H1 (cell line): ENCODE measurements around the gene SS18. TPM values are rescaled to one million over a fixed set of nuclear protein-coding genes. Genes with fewer than 3 reads are reported as not detected.
A peak's percentile ranks its signal among the peaks of the same experiment; 100 is the strongest.

Experiments used
- CTCF ChIA-PET: fragments of 300-600 bp; sonication (Branson Sonifier 250); formaldehyde crosslinking; loops from one replicate; lab custom pipeline; 2021; ENCODE audit not compliant: partially characterized antibody; lab: Charles Lee
- POLR2A ChIA-PET: fragments of 300-600 bp; sonication (Branson Sonifier 250); formaldehyde crosslinking; loops from one replicate; lab custom pipeline; 2021; ENCODE audit warnings: inconsistent platforms; ENCODE audit not compliant: partially characterized antibody; lab: Charles Lee
- DNase-seq, 2 experiments: peaks; one replicate each; pipeline versions ENCODE4 v3.0.0 to v3.0.0-alpha.2; 2010 to 2022; ENCODE audit warnings: low spot score in 2 of 2, low read depth in 1 of 2, mixed read lengths in 1 of 2
- FAIRE-seq: peaks from 2 replicates; lab custom pipeline; 2011; peaks lifted over from hg19 to GRCh38; lab: Jason Lieb, UNC
- H2AFZ ChIP-seq: 2 replicates; pipeline ENCODE4 v1.8.1; 2012; ENCODE audit warnings: low read length, inconsistent platforms
- H2AK5ac ChIP-seq: 2 replicates; pipeline ENCODE4 v1.6.1; 2013; ENCODE audit warnings: low read depth, low read length
- H2BK120ac ChIP-seq: replicated peaks from 2 replicates; pipeline ENCODE3; 2013; ENCODE audit warnings: low read depth, low read length, inconsistent platforms
- H2BK12ac ChIP-seq: 2 replicates; pipeline ENCODE4 v1.6.1; 2013; ENCODE audit warnings: low read depth, low read length
- H2BK15ac ChIP-seq: 2 replicates; pipeline ENCODE4 v1.6.1; 2013; ENCODE audit warnings: low read length
- H2BK20ac ChIP-seq: 2 replicates; pipeline ENCODE4 v1.6.1; 2013; ENCODE audit warnings: low read length
- H2BK5ac ChIP-seq: 2 replicates; pipeline ENCODE4 v1.6.1; 2013; ENCODE audit warnings: low read depth, low read length
- H3K14ac ChIP-seq: 2 replicates; pipeline ENCODE4 v1.6.1; 2013; ENCODE audit warnings: inconsistent platforms; ENCODE audit not compliant: insufficient read length
- H3K18ac ChIP-seq: 2 replicates; pipeline ENCODE4 v1.6.1; 2013; ENCODE audit warnings: low read length; ENCODE audit errors: extremely low read depth
- H3K23ac ChIP-seq: 2 replicates; pipeline ENCODE4 v1.6.1; 2013; ENCODE audit warnings: inconsistent platforms; ENCODE audit not compliant: insufficient read length
- H3K23me2 ChIP-seq: 2 replicates; pipeline ENCODE4 v1.6.1; 2013; ENCODE audit warnings: low read depth, low read length
- H3K27ac ChIP-seq: 2 replicates; pipeline ENCODE4 v1.6.1; 2011; ENCODE audit warnings: low read depth, low read length, inconsistent platforms
- H3K27me3 ChIP-seq, 4 experiments: replicated peaks in 1 of 4; 1 replicate in 1 of 4; 2 replicates in 3 of 4; pipeline versions ENCODE4 v1.6.1 to v1.8.1; 2011 to 2013; ENCODE audit warnings: low read length in 3 of 4, mild to moderate bottlenecking in 3 of 4, inconsistent platforms in 2 of 4, mixed read lengths in 2 of 4, moderate library complexity in 1 of 4; ENCODE audit not compliant: control insufficient read depth in 3 of 4, insufficient read depth in 3 of 4; ENCODE audit errors: extremely low read depth in 1 of 4
- H3K36me3 ChIP-seq, 4 experiments: 2 replicates each; pipeline versions ENCODE4 v1.6.1 to v1.8.1; 2011 to 2013; ENCODE audit warnings: mild to moderate bottlenecking in 4 of 4, low read length in 3 of 4, moderate library complexity in 2 of 4, control low read depth in 1 of 4, inconsistent platforms in 1 of 4; ENCODE audit not compliant: insufficient read depth in 4 of 4, control insufficient read depth in 2 of 4
- H3K4ac ChIP-seq: replicated peaks from 2 replicates; pipeline ENCODE3; 2013; ENCODE audit warnings: low read length, low read depth, mixed read lengths, inconsistent platforms; ENCODE audit not compliant: insufficient read length
- H3K4me1 ChIP-seq, 4 experiments: replicated peaks in 1 of 4; 1 replicate in 1 of 4; 2 replicates in 3 of 4; pipeline versions ENCODE4 v1.6.1 to v1.8.1; 2011 to 2013; ENCODE audit warnings: low read length in 3 of 4, inconsistent platforms in 2 of 4, mixed read lengths in 1 of 4; ENCODE audit not compliant: insufficient read depth in 4 of 4, control insufficient read depth in 3 of 4
- H3K4me2 ChIP-seq, 2 experiments: 2 replicates each; pipeline versions ENCODE4 v1.6.1 to v1.8.1; 2011 to 2013; ENCODE audit warnings: low read depth in 2 of 2, low read length in 2 of 2, control low read depth in 1 of 2, inconsistent platforms in 1 of 2, mild to moderate bottlenecking in 1 of 2; ENCODE audit not compliant: insufficient read depth in 1 of 2
- H3K4me3 ChIP-seq, 4 experiments: fragments of 200-600, 300-600 bp in 1 of 4; sonication (generic), shearing (Covaris generic), sonication (Bioruptor Twin) in 1 of 4; 2 replicates each; pipeline versions ENCODE4 v1.5.1 to v1.8.1; 2011 to 2016; ENCODE audit warnings: low read length in 4 of 4, low read depth in 3 of 4, control low read depth in 2 of 4, inconsistent platforms in 2 of 4, mild to moderate bottlenecking in 2 of 4, mixed read lengths in 1 of 4, moderate library complexity in 1 of 4; ENCODE audit not compliant: insufficient read depth in 2 of 4; ENCODE audit errors: extremely low read depth in 1 of 4
- H3K56ac ChIP-seq: replicated peaks from 2 replicates; pipeline ENCODE3; 2013; ENCODE audit warnings: low read depth, mild to moderate bottlenecking, mixed read lengths, low read length, inconsistent platforms; ENCODE audit not compliant: insufficient read length
- H3K79me1 ChIP-seq: 2 replicates; pipeline ENCODE4 v1.6.1; 2013; ENCODE audit warnings: low read depth, low read length, control low read depth
- H3K79me2 ChIP-seq, 2 experiments: 2 replicates each; pipeline versions ENCODE4 v1.6.1 to v1.8.1; 2012 to 2013; ENCODE audit warnings: low read length in 2 of 2, mild to moderate bottlenecking in 2 of 2, inconsistent platforms in 1 of 2; ENCODE audit not compliant: insufficient read depth in 2 of 2, control insufficient read depth in 1 of 2
- H3K9ac ChIP-seq, 4 experiments: replicated peaks in 1 of 4; 1 replicate in 1 of 4; 2 replicates in 3 of 4; pipeline versions ENCODE4 v1.6.1 to v1.8.1; 2011 to 2013; ENCODE audit warnings: low read depth in 3 of 4, low read length in 3 of 4, control low read depth in 2 of 4, mild to moderate bottlenecking in 2 of 4, moderate library complexity in 2 of 4, inconsistent platforms in 1 of 4; ENCODE audit errors: extremely low read depth in 1 of 4
- H3K9me3 ChIP-seq, 2 experiments: 2 replicates each; pipeline versions ENCODE4 v1.6.1 to v1.8.1; 2012 to 2013; ENCODE audit warnings: mild to moderate bottlenecking in 2 of 2, moderate library complexity in 2 of 2, control low read depth in 1 of 2, inconsistent platforms in 1 of 2, low read depth in 1 of 2, low read length in 1 of 2, mixed read lengths in 1 of 2; ENCODE audit not compliant: insufficient read depth in 2 of 2
- H4K20me1 ChIP-seq, 2 experiments: replicated peaks in 1 of 2; 2 replicates each; pipeline versions ENCODE3 to v1.8.1; 2011 to 2013; ENCODE audit warnings: inconsistent platforms in 2 of 2, low read length in 2 of 2, mild to moderate bottlenecking in 1 of 2; ENCODE audit not compliant: insufficient read depth in 2 of 2, control insufficient read depth in 1 of 2
- H4K5ac ChIP-seq: 2 replicates; pipeline ENCODE4 v1.6.1; 2013; ENCODE audit warnings: low read length, low read depth, mixed read lengths, inconsistent platforms; ENCODE audit not compliant: insufficient read length
- H4K8ac ChIP-seq: 2 replicates; pipeline ENCODE4 v1.8.0; 2013; ENCODE audit warnings: mild to moderate bottlenecking, moderate library complexity, low read length, inconsistent platforms; ENCODE audit not compliant: insufficient read depth; ENCODE audit errors: extremely low read depth
- H4K91ac ChIP-seq: replicated peaks from 2 replicates; pipeline ENCODE3; 2013; ENCODE audit warnings: low read length, mixed read lengths, inconsistent platforms; ENCODE audit not compliant: insufficient read length
- CTBP2 ChIP-seq: IDR thresholded peaks from 2 replicates; pipeline ENCODE4 v1.7.0; 2011; ENCODE audit warnings: borderline replicate concordance, mild to moderate bottlenecking, moderate library complexity, mixed read lengths, low read length; ENCODE audit not compliant: insufficient read depth, insufficient read length
- MAFK ChIP-seq: IDR thresholded peaks from 2 replicates; pipeline ENCODE4 v1.6.1; 2012; ENCODE audit warnings: low read depth, mild to moderate bottlenecking, improper control_type of control experiment, low read length
- WGBS, 2 experiments: shearing (Covaris generic) in 1 of 2; methylation state at CpG; one replicate each; pipeline versions ENCODE4 v1.1.6 to v1.1.7; 2013 to 2015; ENCODE audit warnings: low lambda C conversion rate in 2 of 2, mixed read lengths in 2 of 2, inconsistent platforms in 1 of 2, low coverage in 1 of 2, missing lambda C conversion rate in 1 of 2; ENCODE audit not compliant: insufficient replicate concordance in 2 of 2, insufficient coverage in 1 of 2, insufficient read length in 1 of 2; ENCODE audit errors: extremely low coverage in 1 of 2, missing lambda C conversion rate in 1 of 2; 5-methylcytosine and 5-hydroxymethylcytosine counted together
- polyA plus RNA-seq, 7 experiments: library from polyadenylated mRNA; depleted of rRNA in 3 of 7; stranded (reverse) in 5 of 7; unstranded in 2 of 7; fragments of >200 nt in 5 of 7; fragments of 200-250 nt in 2 of 7; gene quantifications; 1 replicate in 5 of 7; 2 replicates in 1 of 7; 4 replicates in 1 of 7; pipeline versions ENCODE4 v1.2.1 to v1.2.3, GENCODE V29; 2011 to 2013; ENCODE audit warnings: missing spikeins in 2 of 7, mixed read lengths in 2 of 7
- total RNA-seq: library from RNA; stranded (reverse); fragmentation: NEBNext Ultra II Directional; extraction: Animal tissue kit (Norgen Biotek cat#: 25700); gene quantifications from 2 replicates; pipeline ENCODE4 v1.2.1, GENCODE V29; 2021

SS18 gene
- total and polyA plus RNA-seq, 2 of the 8 experiments (the other 6 are each of a cell fraction or from before 2014, with no cell fraction given) = 83.5 to 106 TPM

- Histone ChIP-seq H4K20me1 (peaks cover 2 to 5% of the 10 kb centered on the region in 2 experiments), H2BK12ac (no peak overlapping the region), H3K79me1 (peaks cover 2% of the 10 kb centered on the region; the same call in 1 of the 2 replicates), H3K79me2 (peaks cover 3 to 81% of the 10 kb centered on the region in 2 experiments; a peak in 3 of 4 replicates), H3K9me3 (no peaks in the 10 kb centered on the region), H3K27me3 (no peaks in the 10 kb centered on the region), H2BK120ac (no peak overlapping the region), H3K23me2 (no peaks in the 10 kb centered on the region), H4K91ac (no peak overlapping the region), H4K5ac (no peak overlapping the region), H3K14ac (no peak overlapping the region), H3K4ac (no peak overlapping the region), H3K36me3 (peaks cover 0 to 49% (median 4%) of the 10 kb centered on the region in 4 experiments; a peak in 4 of 8 replicates), H3K23ac (no peak overlapping the region)
- FAIRE-seq = no peak
- CTCF ChIA-PET = no interaction called here
- TF ChIP-seq MAFK (peak; percentile 65; the same call in 1 of the 2 replicates), CTBP2 (no peak)
- TF ChIP-seq, all 59 proteins: peak for 1
- no peak overlapping the region for H3K18ac ChIP-seq
- WGBS, 2 experiments = 88% methylated on average over 3 of the region's 3 CpGs; no CpG with 5 or more reads in 1 of the 2 experiments
- H2AFZ ChIP-seq = no peak overlapping the region
- no peak overlapping the region for H3K27ac ChIP-seq
- no peaks in the 10 kb centered on the region for H3K4me1 ChIP-seq
- H2BK15ac ChIP-seq = no peak overlapping the region
- no peak for DNase-seq
- no peak overlapping the region for H3K4me2 ChIP-seq
- no peak overlapping the region for H3K9ac ChIP-seq
- H2BK20ac ChIP-seq = no peak overlapping the region
- no peak overlapping the region for H3K4me3 ChIP-seq
- H4K8ac ChIP-seq = no peak overlapping the region
- H3K56ac ChIP-seq = no peak overlapping the region
- H2BK5ac ChIP-seq = no peak overlapping the region
- no peak overlapping the region for H2AK5ac ChIP-seq
- POLR2A ChIA-PET = interaction anchor here (0.6 kb wide), 1 partner anchor 16 kb away, joined by 3 read pairs; no protein-coding TSS in a partner anchor
Measured at GRCh38 chr18:26083099-26083498, 7.3 kb downstream of the SS18 start.
